ENCODE data around the gene RPN2. TPM values are rescaled to one million over a fixed set of nuclear protein-coding genes. Genes with fewer than 3 reads are reported as not detected.

The RPN2 gene
- total and polyA plus RNA-seq, 10 of the 15 experiments (the other 5 are each of a cell fraction or from before 2014, with no cell fraction given), result 148 to 365 (median 228) TPM

- TF ChIP-seq TARDBP (IDR thresholded peaks at IDR 0.05; ENCODE audit: borderline replicate concordance), result no peak
Observed at GRCh38 chr20:37142708-37143107, 36.4 kb upstream of the RPN2 start (continued).

GRCh38 chr20:37144856-37145404 is 34.2 kb upstream of the RPN2 start:
- CTCF ChIA-PET, result no interaction called here

More at GRCh38 chr20:37144856-37145404, 34.2 kb upstream of the RPN2 start:
- intact Hi-C loops (cut with micrococcal nuclease; ENCODE audit: unreplicated experiment), result no loop called here
- H3K4me2 ChIP-seq (ENCODE audit: control insufficient read depth, insufficient read depth), result no peak overlapping the region
- DNase-seq (ENCODE audit: low read depth, low spot score) (no peak), FAIRE-seq (no peak), ATAC-seq (no peak)
- H3K79me2 ChIP-seq (ENCODE audit: control insufficient read depth, insufficient read depth, low read length), result no peaks in the 10 kb centered on the region
- H3K27ac ChIP-seq (ENCODE audit: control insufficient read depth, insufficient read depth), result no peak overlapping the region
- ChIA-PET RAD21 (ENCODE audit: unreplicated experiment) (interaction anchor here (0.7 kb wide), 1 partner anchor 51 kb away, joined by 3 read pairs; no protein-coding TSS in a partner anchor), SMC1A (ENCODE audit: uncharacterized antibody, unreplicated experiment) (interaction anchor here (0.6 kb wide), 1 partner anchor 1042 kb away, joined by 3 read pairs; no protein-coding TSS in a partner anchor), POLR2A (no interaction called here)
- in situ Hi-C loops (cut with MboI), result no loop called here
- no peaks in the 10 kb centered on the region for H3K27me3 ChIP-seq (replicated peaks in 1 of 2; ENCODE audit: control insufficient read depth in 2 of 2, insufficient read depth in 2 of 2, low read length in 1 of 2)
- no peak overlapping the region for H2AFZ ChIP-seq (ENCODE audit: control insufficient read depth, low read depth, low read length)
- BruUV-seq (replicated peaks), result no TSS peak
- WGBS (ENCODE audit: insufficient coverage, insufficient replicate concordance, low lambda C conversion rate, missing lambda C conversion rate), result 71% methylated on average over 8 of the region's 8 CpGs
- H3K4me1 ChIP-seq (ENCODE audit: control insufficient read depth, insufficient read depth, low read length), result no peaks in the 10 kb centered on the region
- no peak overlapping the region for H3K9ac ChIP-seq (ENCODE audit: control insufficient read depth, insufficient read depth, low read length)
- no peaks in the 10 kb centered on the region for H3K9me3 ChIP-seq (replicated peaks; ENCODE audit: control insufficient read depth, insufficient read depth, low read length)
- H4K20me1 ChIP-seq (ENCODE audit: control insufficient read depth, insufficient read depth), result no peaks in the 10 kb centered on the region
- no peaks in the 10 kb centered on the region for H3K36me3 ChIP-seq (ENCODE audit: control insufficient read depth in 2 of 2, insufficient read depth in 2 of 2, low read length in 1 of 2)
- no peak overlapping the region for H3K4me3 ChIP-seq
- no peak for TF ChIP-seq NR2C1 (IDR thresholded peaks at IDR 0.05)
- TF ChIP-seq PAX5 (IDR thresholded peaks at IDR 0.05; ENCODE audit: borderline replicate concordance, low read depth, low read length), result no peak
- TF ChIP-seq ASH2L (IDR thresholded peaks at IDR 0.05; ENCODE audit: borderline replicate concordance, low read depth), result no peak
- TF ChIP-seq STAT3 (IDR thresholded peaks at IDR 0.05; ENCODE audit: low read depth, low read length), result no peak
- TF ChIP-seq KDM1A (IDR thresholded peaks at IDR 0.05; ENCODE audit: borderline replicate concordance), result no peak
- no peak for TF ChIP-seq TCF7 (IDR thresholded peaks at IDR 0.05; ENCODE audit: borderline replicate concordance)
- TF ChIP-seq TCF12 (IDR thresholded peaks at IDR 0.05; ENCODE audit: low read depth, low read length), result no peak
- no peak for TF ChIP-seq SMARCA5 (IDR thresholded peaks at IDR 0.05)
- no peak for TF ChIP-seq ZNF274 (IDR thresholded peaks at IDR 0.05; ENCODE audit: insufficient read depth, insufficient read length)
- no peak for TF ChIP-seq FOXK2 (IDR thresholded peaks at IDR 0.05)
- TF ChIP-seq PBX3 (IDR thresholded peaks at IDR 0.05; ENCODE audit: insufficient replicate concordance, low read depth, low read length), result no peak
- no peak for TF ChIP-seq ZNF687 (IDR thresholded peaks at IDR 0.05)
